Neuronal stem cell (in vitro differentiated cells): Measurements from ENCODE around the gene MYH7B.

Source experiments
- DNase-seq: peaks from one replicate; pipeline ENCODE4 v3.0.0-alpha.2; 2013; ENCODE audit warnings: low spot score
- H2AFZ ChIP-seq: one replicate; pipeline ENCODE4 v1.6.1; 2013; ENCODE audit warnings: mild to moderate bottlenecking, low read length, inconsistent platforms
- H2AK5ac ChIP-seq: 2 replicates; pipeline ENCODE4 v1.6.1; 2013; ENCODE audit warnings: low read depth, mild to moderate bottlenecking, inconsistent platforms, low read length, moderate library complexity, mixed read lengths
- H2BK120ac ChIP-seq: 2 replicates; pipeline ENCODE4 v1.6.1; 2013; ENCODE audit warnings: low read depth, mild to moderate bottlenecking, inconsistent platforms, low read length, moderate library complexity, mixed read lengths
- H2BK12ac ChIP-seq: one replicate; pipeline ENCODE4 v1.6.1; 2013; ENCODE audit warnings: low read length, inconsistent platforms
- H2BK15ac ChIP-seq: 2 replicates; pipeline ENCODE4 v1.6.1; 2013; ENCODE audit warnings: mild to moderate bottlenecking, low read length, inconsistent platforms, mixed read lengths
- H2BK5ac ChIP-seq: one replicate; pipeline ENCODE4 v1.6.1; 2013; ENCODE audit warnings: inconsistent platforms, mild to moderate bottlenecking, low read length, moderate library complexity
- H3K14ac ChIP-seq: one replicate; pipeline ENCODE4 v1.6.1; 2013; ENCODE audit warnings: low read length, inconsistent platforms
- H3K18ac ChIP-seq: 2 replicates; pipeline ENCODE4 v1.6.1; 2013; ENCODE audit warnings: low read length, inconsistent platforms
- H3K23ac ChIP-seq: 2 replicates; pipeline ENCODE4 v1.6.1; 2013; ENCODE audit warnings: low read depth, mild to moderate bottlenecking, mixed read lengths, low read length, inconsistent platforms; ENCODE audit not compliant: poor library complexity
- H3K27ac ChIP-seq: replicated peaks from 3 replicates; pipeline ENCODE4 v1.5.1; 2013; ENCODE audit warnings: low read length, inconsistent platforms
- H3K27me3 ChIP-seq, 3 experiments: 2 replicates each; pipeline ENCODE4 v1.6.1; 2013; ENCODE audit warnings: low read length in 3 of 3, mild to moderate bottlenecking in 2 of 3, inconsistent platforms in 1 of 3, low read depth in 1 of 3, mixed read lengths in 1 of 3, moderate library complexity in 1 of 3; ENCODE audit not compliant: control insufficient read depth in 3 of 3, insufficient read depth in 3 of 3
- H3K36me3 ChIP-seq, 2 donors: replicated peaks in 1 of 2; 2 replicates each; pipeline ENCODE4 v1.6.1; 2013; ENCODE audit warnings: low read length in 2 of 2; ENCODE audit not compliant: control insufficient read depth in 2 of 2, insufficient read depth in 2 of 2
- H3K4ac ChIP-seq: 2 replicates; pipeline ENCODE4 v1.6.1; 2013; ENCODE audit warnings: inconsistent platforms, mild to moderate bottlenecking, low read length, moderate library complexity
- H3K4me1 ChIP-seq, 2 donors: 1 replicate in 1 of 2; 2 replicates in 1 of 2; pipeline ENCODE4 v1.6.1; 2013; ENCODE audit warnings: low read length in 2 of 2, low read depth in 1 of 2; ENCODE audit not compliant: control insufficient read depth in 2 of 2, insufficient read depth in 1 of 2
- H3K4me2 ChIP-seq: one replicate; pipeline ENCODE4 v1.6.1; 2013; ENCODE audit warnings: mild to moderate bottlenecking, low read length, inconsistent platforms; ENCODE audit not compliant: insufficient read depth, poor library complexity, severe bottlenecking
- H3K4me3 ChIP-seq, 2 donors: 2 replicates each; pipeline ENCODE4 v1.5.1; 2013; ENCODE audit warnings: low read length in 2 of 2, mild to moderate bottlenecking in 2 of 2, inconsistent platforms in 1 of 2, moderate library complexity in 1 of 2
- H3K79me1 ChIP-seq: one replicate; pipeline ENCODE4 v1.6.1; 2013; ENCODE audit warnings: low read depth, mild to moderate bottlenecking, inconsistent platforms, low read length, moderate library complexity
- H3K9ac ChIP-seq: one replicate; pipeline ENCODE4 v1.6.1; 2013; ENCODE audit warnings: mild to moderate bottlenecking, low read depth, low read length, inconsistent platforms; ENCODE audit not compliant: poor library complexity
- H3K9me3 ChIP-seq, 2 donors: replicated peaks in 1 of 2; 2 replicates each; pipeline versions ENCODE3 to v1.6.1; 2013; ENCODE audit warnings: low read length in 2 of 2, mild to moderate bottlenecking in 2 of 2, inconsistent platforms in 1 of 2, low read depth in 1 of 2, mixed read lengths in 1 of 2, moderate library complexity in 1 of 2; ENCODE audit not compliant: control insufficient read depth in 2 of 2, insufficient read depth in 1 of 2
- H4K8ac ChIP-seq: one replicate; pipeline ENCODE4 v1.6.1; 2013; ENCODE audit warnings: low read depth, mild to moderate bottlenecking, inconsistent platforms, low read length, moderate library complexity
- H4K91ac ChIP-seq: one replicate; pipeline ENCODE4 v1.6.1; 2013; ENCODE audit warnings: low read length, low read depth, mild to moderate bottlenecking, inconsistent platforms; ENCODE audit not compliant: poor library complexity
- WGBS, 2 donors: extraction: QIAGEN DNeasy Blood & Tissue Kit; methylation state at CpG; one replicate each; pipeline ENCODE4 v1.1.7; 2013; ENCODE audit warnings: missing lambda C conversion rate in 2 of 2, mixed read lengths in 1 of 2; ENCODE audit not compliant: insufficient read length in 2 of 2, insufficient replicate concordance in 1 of 2; ENCODE audit errors: extremely low coverage in 2 of 2; 5-methylcytosine and 5-hydroxymethylcytosine counted together

Gene MYH7B

GRCh38 chr20:34968042-34968775, 12.5 kb downstream of the MYH7B start:
- Histone ChIP-seq H3K27ac (no peak overlapping the region), H2AFZ (peak overlapping the region; percentile 58), H3K9me3 (no peaks in the 10 kb centered on the region), H3K36me3 (no peaks in the 10 kb centered on the region), H3K14ac (no peak overlapping the region), H3K4me2 (no peak overlapping the region), H4K8ac (no peak overlapping the region), H3K27me3 (peaks cover 0 to 3% (median 1%) of the 10 kb centered on the region in 3 experiments), H3K4me1 (peaks cover 10 to 17% of the 10 kb centered on the region in 2 donors), H3K4me3 (no peak overlapping the region), H2BK15ac (no peak overlapping the region), H4K91ac (no peak overlapping the region), H2BK12ac (no peak overlapping the region), H2AK5ac (no peak overlapping the region), H2BK5ac (no peak overlapping the region), H3K23ac (no peak overlapping the region), H2BK120ac (no peak overlapping the region), H3K79me1 (no peaks in the 10 kb centered on the region), H3K9ac (no peak overlapping the region), H3K4ac (no peak overlapping the region), H3K18ac (no peak overlapping the region)
- DNase-seq, result no peak
- no CpG with 5 or more reads among the region's 7 CpGs for WGBS, 2 donors

GRCh38 chr20:34970193-34970840, 14.6 kb downstream of the MYH7B start:
- DNase-seq, result no peak
- Histone ChIP-seq H3K9ac (peak overlapping the region; percentile 2), H2BK120ac (no peak overlapping the region), H3K36me3 (no peaks in the 10 kb centered on the region), H2BK15ac (peak overlapping the region; percentile 3), H3K4me1 (peaks cover 10 to 17% of the 10 kb centered on the region in 2 donors), H3K4ac (peak overlapping the region; percentile 28), H3K27ac (no peak overlapping the region), H3K23ac (no peak overlapping the region), H3K4me3 (no peak overlapping the region), H3K4me2 (no peak overlapping the region), H2AFZ (no peak overlapping the region), H3K79me1 (no peaks in the 10 kb centered on the region), H3K14ac (no peak overlapping the region), H2BK5ac (no peak overlapping the region), H4K91ac (no peak overlapping the region), H2BK12ac (no peak overlapping the region), H4K8ac (no peak overlapping the region), H3K18ac (peak overlapping the region; percentile 77), H3K27me3 (peaks cover 0 to 3% (median 1%) of the 10 kb centered on the region in 3 experiments), H3K9me3 (no peaks in the 10 kb centered on the region), H2AK5ac (peak overlapping the region; percentile 71)
- no CpG with 5 or more reads among the region's 7 CpGs for WGBS, 2 donors

- Histone ChIP-seq H3K9me3 (no peaks in the 10 kb centered on the region), H3K79me1 (no peaks in the 10 kb centered on the region), H2AK5ac (peak overlapping the region; percentile 71), H3K14ac (no peak overlapping the region), H2AFZ (peak overlapping the region; percentile 64), H2BK12ac (no peak overlapping the region), H4K8ac (no peak overlapping the region), H2BK120ac (no peak overlapping the region), H3K4me2 (no peak overlapping the region), H2BK5ac (peak overlapping the region; percentile 73), H4K91ac (no peak overlapping the region), H3K9ac (peak overlapping the region; percentile 31), H3K27ac (no peak overlapping the region), H3K36me3 (no peaks in the 10 kb centered on the region), H3K23ac (peak overlapping the region; percentile 25), H3K4me1 (peaks cover 10 to 17% of the 10 kb centered on the region in 2 donors), H3K4ac (peak overlapping the region; percentile 28), H2BK15ac (no peak overlapping the region), H3K4me3 (no peak overlapping the region), H3K18ac (peak overlapping the region; percentile 73), H3K27me3 (peaks cover 0 to 3% (median 1%) of the 10 kb centered on the region in 3 experiments)
- DNase-seq, result no peak
- WGBS, 2 donors, result no CpG with 5 or more reads among the region's 9 CpGs
Observed at GRCh38 chr20:34970846-34971560, 15.3 kb downstream of the MYH7B start.
